ENCODE results near the gene IBSP. TPM values are rescaled to one million over a fixed set of nuclear protein-coding genes. Genes with fewer than 3 reads are reported as not detected.

The IBSP gene
- total and polyA plus RNA-seq, 10 donors, result not detected

DNA sequence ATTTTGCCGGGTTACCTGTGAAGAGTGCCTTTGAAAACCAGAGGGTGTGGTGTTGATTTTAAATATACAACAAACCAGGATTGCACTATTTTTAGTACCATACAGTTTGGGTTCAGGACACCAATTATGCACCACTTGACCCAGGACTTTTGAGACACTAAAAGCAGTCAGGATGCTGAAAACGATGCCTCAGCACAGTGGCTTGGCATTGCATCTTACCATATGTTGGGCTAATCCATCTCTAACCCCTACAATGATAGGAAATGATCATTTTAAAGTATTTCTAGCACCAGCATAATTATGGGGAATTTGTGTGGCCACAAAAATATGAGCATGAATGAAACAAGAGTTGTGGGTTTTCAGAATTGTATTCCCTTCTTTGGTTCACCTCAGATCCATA lies 4.1 kb downstream of the IBSP start:
- no peaks in the 10 kb centered on the region for H3K27me3 ChIP-seq (replicated peaks in 1 of 7)
- no peaks in the 10 kb centered on the region for H3K9me3 ChIP-seq
- TF ChIP-seq, protein P1, sequence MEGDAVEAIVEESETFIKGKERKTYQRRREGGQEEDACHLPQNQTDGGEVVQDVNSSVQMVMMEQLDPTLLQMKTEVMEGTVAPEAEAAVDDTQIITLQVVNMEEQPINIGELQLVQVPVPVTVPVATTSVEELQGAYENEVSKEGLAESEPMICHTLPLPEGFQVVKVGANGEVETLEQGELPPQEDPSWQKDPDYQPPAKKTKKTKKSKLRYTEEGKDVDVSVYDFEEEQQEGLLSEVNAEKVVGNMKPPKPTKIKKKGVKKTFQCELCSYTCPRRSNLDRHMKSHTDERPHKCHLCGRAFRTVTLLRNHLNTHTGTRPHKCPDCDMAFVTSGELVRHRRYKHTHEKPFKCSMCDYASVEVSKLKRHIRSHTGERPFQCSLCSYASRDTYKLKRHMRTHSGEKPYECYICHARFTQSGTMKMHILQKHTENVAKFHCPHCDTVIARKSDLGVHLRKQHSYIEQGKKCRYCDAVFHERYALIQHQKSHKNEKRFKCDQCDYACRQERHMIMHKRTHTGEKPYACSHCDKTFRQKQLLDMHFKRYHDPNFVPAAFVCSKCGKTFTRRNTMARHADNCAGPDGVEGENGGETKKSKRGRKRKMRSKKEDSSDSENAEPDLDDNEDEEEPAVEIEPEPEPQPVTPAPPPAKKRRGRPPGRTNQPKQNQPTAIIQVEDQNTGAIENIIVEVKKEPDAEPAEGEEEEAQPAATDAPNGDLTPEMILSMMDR (IDR thresholded peaks at IDR 0.05 in 8 of 11, conservative IDR thresholded peaks at IDR 0.05 in 3 of 11), result no peak
- TF ChIP-seq POLR2A (IDR thresholded peaks at IDR 0.05), result no peak
- no peaks in the 10 kb centered on the region for H3K36me3 ChIP-seq
- intact Hi-C loops (cut with DNase I; ENCODE audit: low total_unique reads), result no loop called here
- no peak overlapping the region for H3K4me3 ChIP-seq
- no peak overlapping the region for H3K27ac ChIP-seq
- DNase-seq, result no peak
- 67 to 82% (median 81%) methylated on average over 2 of the region's 2 CpGs for WGBS, 5 donors
- no peaks in the 10 kb centered on the region for H3K4me1 ChIP-seq

DNA sequence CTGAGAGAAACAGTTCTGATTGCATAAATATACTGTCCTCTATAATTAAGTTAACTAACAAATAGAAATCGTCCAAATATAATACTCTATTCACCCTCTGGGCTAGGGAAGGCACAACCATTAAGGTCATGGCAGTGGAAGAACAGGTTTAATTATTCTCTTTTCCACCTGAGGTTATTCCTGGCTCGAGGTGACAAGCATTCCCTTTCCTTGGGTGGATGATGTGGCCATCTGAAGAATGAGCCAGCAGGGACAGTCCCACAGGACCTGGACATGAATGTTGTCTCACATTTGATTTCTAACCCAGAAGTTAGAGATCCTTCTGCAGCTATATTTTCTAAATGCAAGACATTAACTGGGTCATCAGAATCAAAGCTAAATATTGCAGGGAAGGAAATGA lies 5.5 kb downstream of the IBSP start:
- no peak overlapping the region for H3K27ac ChIP-seq
- H3K36me3 ChIP-seq, result no peaks in the 10 kb centered on the region
- H3K27me3 ChIP-seq (replicated peaks in 1 of 7), result no peaks in the 10 kb centered on the region
- 62 to 89% (median 69%) methylated on average over 2 of the region's 2 CpGs for WGBS, 5 donors
- TF ChIP-seq, protein P1 (IDR thresholded peaks at IDR 0.05 in 8 of 11, conservative IDR thresholded peaks at IDR 0.05 in 3 of 11), result no peak
- TF ChIP-seq POLR2AphosphoS5 (IDR thresholded peaks at IDR 0.05), result no peak
- no peak for TF ChIP-seq POLR2A (IDR thresholded peaks at IDR 0.05)
- H3K4me1 ChIP-seq, result no peaks in the 10 kb centered on the region
- intact Hi-C loops (cut with DNase I; ENCODE audit: low total_unique reads), result no loop called here
- DNase-seq, result no peak
- no peak overlapping the region for H3K4me3 ChIP-seq
- H3K9me3 ChIP-seq, result no peaks in the 10 kb centered on the region

DNA sequence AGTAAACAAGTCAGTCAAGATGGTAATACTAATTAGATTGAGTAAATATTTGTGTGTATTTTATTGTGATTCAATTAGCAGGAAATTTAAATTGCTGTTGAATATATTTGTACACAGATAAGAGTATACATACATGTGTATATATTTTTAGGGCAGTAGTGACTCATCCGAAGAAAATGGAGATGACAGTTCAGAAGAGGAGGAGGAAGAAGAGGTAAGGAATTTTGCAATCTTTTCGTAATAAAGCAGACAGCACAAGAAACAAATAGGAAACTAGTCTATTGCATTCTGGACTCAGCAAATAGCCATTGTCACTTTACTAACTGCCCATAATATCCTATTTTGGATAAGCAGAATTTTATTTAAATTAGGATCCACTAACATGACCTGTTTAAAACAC lies 6.6 kb downstream of the IBSP start:
- no peaks in the 10 kb centered on the region for H3K36me3 ChIP-seq
- H3K27me3 ChIP-seq (replicated peaks in 1 of 7), result no peaks in the 10 kb centered on the region
- H3K9me3 ChIP-seq, result no peaks in the 10 kb centered on the region
- H3K4me3 ChIP-seq, result no peak overlapping the region
- intact Hi-C loops (cut with DNase I; ENCODE audit: low total_unique reads), result no loop called here
- peak overlapping the region in 1 of 8 donors; percentile 35 for H3K27ac ChIP-seq
- H3K4me1 ChIP-seq, result no peaks in the 10 kb centered on the region
- 50 to 79% (median 68%) methylated on average over 2 of the region's 2 CpGs for WGBS, 5 donors
- TF ChIP-seq POLR2AphosphoS5 (IDR thresholded peaks at IDR 0.05) (no peak), POLR2A (IDR thresholded peaks at IDR 0.05) (no peak)
- TF ChIP-seq, protein P1 (IDR thresholded peaks at IDR 0.05 in 8 of 11, conservative IDR thresholded peaks at IDR 0.05 in 3 of 11), result no peak
- no peak for DNase-seq

DNA sequence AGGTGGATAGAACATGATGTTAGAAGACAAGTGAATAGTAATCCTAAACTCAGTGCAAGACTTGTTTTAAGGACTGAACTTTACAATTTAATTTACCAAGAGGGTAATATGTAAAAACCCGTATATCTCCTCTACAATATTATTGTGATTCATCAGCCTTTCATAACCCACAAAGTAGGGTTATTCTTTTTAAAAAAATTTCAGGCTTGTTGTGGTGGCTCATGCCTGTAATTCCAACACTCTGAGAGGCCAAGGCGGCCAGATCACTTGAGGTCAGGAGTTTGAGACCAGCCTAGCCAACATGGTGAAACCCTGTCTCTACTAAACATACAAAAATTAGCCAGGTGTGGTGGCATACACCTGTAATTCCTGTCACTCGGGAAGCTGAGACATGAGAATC lies 7.2 kb downstream of the IBSP start:
- no peaks in the 10 kb centered on the region for H3K9me3 ChIP-seq
- H3K4me1 ChIP-seq, result no peaks in the 10 kb centered on the region
- no peaks in the 10 kb centered on the region for H3K36me3 ChIP-seq
- H3K27ac ChIP-seq, result peak overlapping the region in 1 of 8 donors; percentile 35
- no peak for DNase-seq
- 90 to 95% (median 93%) methylated on average over 3 of the region's 3 CpGs for WGBS, 5 donors
- no peaks in the 10 kb centered on the region for H3K27me3 ChIP-seq (replicated peaks in 1 of 7)
- intact Hi-C loops (cut with DNase I; ENCODE audit: low total_unique reads), result no loop called here
- no peak overlapping the region for H3K4me3 ChIP-seq
- TF ChIP-seq POLR2A (IDR thresholded peaks at IDR 0.05), result no peak
- no peak for TF ChIP-seq POLR2AphosphoS5 (IDR thresholded peaks at IDR 0.05)

DNA sequence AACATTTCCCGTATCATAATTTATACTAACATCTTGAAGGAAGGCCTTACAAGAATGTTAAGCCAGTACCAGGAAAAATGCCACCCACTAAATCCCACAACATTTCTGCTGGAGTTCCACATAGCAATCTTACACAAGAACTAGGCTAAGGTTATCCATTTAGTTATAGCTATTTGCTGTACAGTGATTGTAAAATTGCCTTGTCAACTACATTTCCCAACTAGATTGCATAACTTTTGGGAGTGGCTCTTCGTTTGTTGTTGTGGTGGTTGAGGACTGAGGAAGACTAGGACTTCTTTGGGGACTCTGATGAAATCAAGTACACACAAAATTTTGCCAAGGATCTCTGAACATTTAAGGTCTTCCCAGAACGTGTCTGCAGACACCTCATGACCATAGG lies 8.0 kb downstream of the IBSP start:
- H3K27ac ChIP-seq, result peak overlapping the region in 1 of 8 donors; percentile 35
- no peak overlapping the region for H3K4me3 ChIP-seq
- intact Hi-C loops (cut with DNase I; ENCODE audit: low total_unique reads), result no loop called here
- H3K36me3 ChIP-seq, result no peaks in the 10 kb centered on the region
- no peaks in the 10 kb centered on the region for H3K27me3 ChIP-seq (replicated peaks in 1 of 7)
- H3K4me1 ChIP-seq, result no peaks in the 10 kb centered on the region
- WGBS, 5 donors, result 50 to 81% (median 56%) methylated on average over 3 of the region's 3 CpGs
- no peak for DNase-seq
- TF ChIP-seq POLR2A (IDR thresholded peaks at IDR 0.05), result no peak
- TF ChIP-seq, protein P1 (IDR thresholded peaks at IDR 0.05 in 8 of 11, conservative IDR thresholded peaks at IDR 0.05 in 3 of 11), result no peak
- TF ChIP-seq POLR2AphosphoS5 (IDR thresholded peaks at IDR 0.05), result no peak
- no peaks in the 10 kb centered on the region for H3K9me3 ChIP-seq
